ENCODE measurements around the gene GRIK4.

GRCh38 chr11:120482149-120482548, 29.4 kb upstream of the GRIK4 start:
- TF ChIP-seq POLR2AphosphoS5 (IDR thresholded peaks at IDR 0.05; ENCODE audit: low read depth, low read length) (no peak), CTCF (IDR thresholded peaks at IDR 0.05) (no peak), EZH2phosphoT487 (IDR thresholded peaks at IDR 0.05; ENCODE audit: borderline replicate concordance, low read depth) (no peak), GABPA (IDR thresholded peaks at IDR 0.05; ENCODE audit: low read depth) (no peak), EP300 (IDR thresholded peaks at IDR 0.05; ENCODE audit: borderline replicate concordance in 1 of 2, low read depth in 1 of 2, low read length in 1 of 2) (no peak), MEF2A (IDR thresholded peaks at IDR 0.05; ENCODE audit: borderline replicate concordance, low read depth) (no peak), RXRA (IDR thresholded peaks at IDR 0.05; ENCODE audit: borderline replicate concordance, low read depth) (no peak), REST (IDR thresholded peaks at IDR 0.05; ENCODE audit: low read depth, low read length) (no peak)

All from SK-N-SH (cell line).